HG02973 (cell line): Measurements from ENCODE around the gene PDF.

Source experiments
- ATAC-seq: cut with Tn5 transposase; IDR thresholded peaks from one replicate; pipeline ENCODE4 v1.9.1; 2021; ENCODE audit warnings: moderate library complexity; ENCODE audit not compliant: unreplicated experiment

The PDF gene

GRCh38 chr16:69286941-69287713 lies 43.3 kb downstream of the PDF start:
- no peak for ATAC-seq

- ATAC-seq: no peak
Observed at GRCh38 chr16:69285240-69285639, 45.1 kb downstream of the PDF start.

GRCh38 chr16:69283851-69284250 lies 46.5 kb downstream of the PDF start:
- ATAC-seq: no peak

GRCh38 chr16:69277413-69277812 lies 53.0 kb downstream of the PDF start:
- no peak for ATAC-seq
